Stimulated activated CD8-positive, alpha-beta memory T cell treated with anti-CD3 and anti-CD28 coated beads, Interleukin-2, amount 100 ng/mL, for 1 hour (primary cell): ENCODE results near the gene JAM3.

Experiments
- DNase-seq, 2 donors: peaks; one replicate each; pipeline ENCODE4 v3.0.0-alpha.2; 2020; ENCODE audit warnings: low read depth in 2 of 2

JAM3 gene

GRCh38 chr11:134145715-134146114 lies 76.8 kb downstream of the JAM3 start:
- DNase-seq: no peak

- DNase-seq: no peak
These were observed 77.7 kb downstream of the JAM3 start for GRCh38 chr11:134146598-134146997.

GRCh38 chr11:134149371-134149770 lies 80.5 kb downstream of the JAM3 start:
- DNase-seq: no peak

- no peak for DNase-seq
These were observed 81.5 kb downstream of the JAM3 start for GRCh38 chr11:134150195-134150903.

DNA sequence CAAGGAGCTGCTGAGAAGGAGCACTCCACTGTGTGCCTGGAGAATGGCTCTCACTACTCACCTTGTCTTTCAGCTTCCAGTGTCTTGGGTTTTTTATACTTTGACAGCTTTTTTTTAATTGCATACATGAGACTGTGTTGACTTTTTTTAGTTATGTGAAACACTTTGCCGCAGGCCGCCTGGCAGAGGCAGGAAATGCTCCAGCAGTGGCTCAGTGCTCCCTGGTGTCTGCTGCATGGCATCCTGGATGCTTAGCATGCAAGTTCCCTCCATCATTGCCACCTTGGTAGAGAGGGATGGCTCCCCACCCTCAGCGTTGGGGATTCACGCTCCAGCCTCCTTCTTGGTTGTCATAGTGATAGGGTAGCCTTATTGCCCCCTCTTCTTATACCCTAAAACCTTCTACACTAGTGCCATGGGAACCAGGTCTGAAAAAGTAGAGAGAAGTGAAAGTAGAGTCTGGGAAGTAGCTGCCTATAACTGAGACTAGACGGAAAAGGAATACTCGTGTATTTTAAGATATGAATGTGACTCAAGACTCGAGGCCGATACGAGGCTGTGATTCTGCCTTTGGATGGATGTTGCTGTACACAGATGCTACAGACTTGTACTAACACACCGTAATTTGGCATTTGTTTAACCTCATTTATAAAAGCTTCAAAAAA lies 82.3 kb downstream of the JAM3 start:
- DNase-seq: no peak

GRCh38 chr11:134152696-134153095 lies 83.8 kb downstream of the JAM3 start:
- DNase-seq: no peak

DNA sequence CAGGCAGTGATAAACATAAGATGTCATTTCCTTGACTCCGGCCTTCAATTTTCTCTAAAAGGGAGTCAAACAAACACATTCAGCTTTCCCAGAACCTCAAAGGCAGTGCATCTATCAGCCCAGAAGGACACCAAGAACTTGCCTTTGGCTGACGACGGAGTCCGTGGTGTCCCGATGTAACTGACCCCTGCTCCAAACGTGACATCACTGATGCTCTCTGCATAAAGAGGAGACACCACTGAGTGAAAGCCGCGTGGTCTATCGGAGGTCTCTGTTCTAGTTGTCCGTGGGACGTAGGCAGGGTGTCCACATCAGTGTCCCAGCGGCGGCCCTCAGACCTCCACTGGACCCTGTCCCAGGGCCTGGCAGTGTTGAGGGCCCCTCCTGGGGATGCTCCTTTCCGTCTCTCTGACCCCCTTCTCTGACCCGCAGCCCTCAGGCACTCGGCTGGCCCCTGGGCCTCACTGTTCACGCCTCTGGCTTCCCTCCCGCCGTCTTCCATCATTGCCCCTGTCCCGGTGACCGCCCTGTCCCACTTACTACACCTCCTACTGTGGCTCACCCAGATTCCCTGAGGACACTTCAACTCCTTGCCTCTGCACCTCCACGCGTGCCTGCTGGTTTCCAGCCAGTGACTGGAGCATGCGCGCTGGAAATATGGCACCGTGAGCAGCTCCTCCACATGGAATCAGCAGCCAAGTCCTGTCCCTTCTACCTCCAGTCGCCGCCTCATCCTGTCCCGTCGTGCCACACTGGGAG lies 84.5 kb downstream of the JAM3 start:
- DNase-seq: no peak

DNA sequence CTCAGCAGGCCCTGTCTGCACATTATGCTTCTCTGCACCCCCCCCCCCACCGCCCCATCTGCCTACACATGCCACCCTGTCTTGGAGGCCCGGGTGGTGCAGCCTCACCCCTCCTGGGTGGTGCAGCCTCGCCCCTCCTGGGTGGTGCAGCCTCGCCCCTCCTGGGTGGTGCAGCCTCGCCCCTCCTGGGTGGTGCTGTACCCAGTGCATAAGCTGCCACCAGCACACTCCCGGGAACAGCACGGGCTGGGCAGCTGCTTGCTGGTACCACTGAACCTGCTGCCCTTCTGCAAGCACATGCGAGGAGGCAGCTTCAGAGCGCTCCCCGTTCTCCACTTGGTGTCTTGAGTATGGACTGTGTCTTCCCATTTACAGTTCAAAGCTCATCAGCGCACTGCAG lies 85.6 kb downstream of the JAM3 start:
- no peak for DNase-seq

DNA sequence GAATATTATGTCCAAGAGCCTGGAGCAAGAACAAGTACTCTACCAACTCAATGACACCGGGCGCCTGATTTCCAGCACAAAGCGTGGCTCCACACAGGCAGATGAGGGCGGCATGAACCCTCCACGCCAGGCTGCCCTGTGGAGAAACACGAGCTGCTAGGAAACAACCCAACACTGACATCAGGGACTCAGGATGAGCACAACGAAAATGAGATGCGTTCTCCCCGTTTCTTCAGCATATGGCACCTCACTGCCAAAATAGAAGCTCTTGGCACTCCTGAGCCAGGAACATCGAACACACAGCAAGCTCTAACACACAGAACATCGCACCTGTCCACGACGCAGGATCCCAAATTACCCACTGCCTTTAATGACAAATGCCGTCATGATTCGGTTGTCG lies 86.6 kb downstream of the JAM3 start:
- no peak for DNase-seq

GRCh38 chr11:134155946-134156865 lies 87.3 kb downstream of the JAM3 start:
- no peak for DNase-seq

DNA sequence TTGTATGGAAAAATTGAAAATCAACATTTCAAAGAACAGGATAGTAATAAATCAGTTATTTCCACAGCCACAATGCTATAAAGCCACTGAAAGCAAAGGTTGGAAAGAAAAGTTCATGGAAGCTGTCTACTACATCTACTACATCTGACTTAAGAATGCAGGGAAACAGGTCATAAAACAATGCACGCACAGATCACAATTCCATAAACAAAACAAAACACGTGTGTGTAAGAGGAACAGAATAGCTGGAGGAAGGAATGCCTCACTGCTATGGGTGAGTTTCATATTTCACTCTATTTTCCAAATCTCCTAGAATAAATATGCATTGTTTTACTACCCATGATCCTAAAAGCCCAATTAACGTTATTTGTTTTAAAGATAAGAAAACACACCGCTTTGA lies 88.6 kb downstream of the JAM3 start:
- no peak for DNase-seq

DNA sequence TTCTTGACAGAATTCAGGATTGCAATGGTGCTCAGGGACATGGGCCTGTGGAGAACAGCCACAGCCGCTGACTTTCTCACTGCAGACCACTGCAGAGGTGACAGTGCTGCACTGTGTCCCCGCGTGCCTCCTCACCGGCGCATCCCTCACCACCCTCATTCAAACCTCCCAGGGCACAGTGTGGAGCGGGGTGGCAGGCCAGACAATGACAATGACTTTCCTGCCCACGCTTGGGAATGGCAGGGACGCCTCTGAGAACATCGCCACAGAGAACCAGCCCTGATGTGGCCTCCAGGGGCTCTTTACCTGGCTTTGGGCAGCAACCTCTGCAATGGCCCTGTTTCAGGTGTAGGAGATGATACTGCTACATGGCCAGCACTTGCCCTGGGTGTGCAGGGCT lies 89.2 kb downstream of the JAM3 start:
- DNase-seq: no peak

GRCh38 chr11:134159652-134160051 lies 90.8 kb downstream of the JAM3 start:
- no peak for DNase-seq

DNA sequence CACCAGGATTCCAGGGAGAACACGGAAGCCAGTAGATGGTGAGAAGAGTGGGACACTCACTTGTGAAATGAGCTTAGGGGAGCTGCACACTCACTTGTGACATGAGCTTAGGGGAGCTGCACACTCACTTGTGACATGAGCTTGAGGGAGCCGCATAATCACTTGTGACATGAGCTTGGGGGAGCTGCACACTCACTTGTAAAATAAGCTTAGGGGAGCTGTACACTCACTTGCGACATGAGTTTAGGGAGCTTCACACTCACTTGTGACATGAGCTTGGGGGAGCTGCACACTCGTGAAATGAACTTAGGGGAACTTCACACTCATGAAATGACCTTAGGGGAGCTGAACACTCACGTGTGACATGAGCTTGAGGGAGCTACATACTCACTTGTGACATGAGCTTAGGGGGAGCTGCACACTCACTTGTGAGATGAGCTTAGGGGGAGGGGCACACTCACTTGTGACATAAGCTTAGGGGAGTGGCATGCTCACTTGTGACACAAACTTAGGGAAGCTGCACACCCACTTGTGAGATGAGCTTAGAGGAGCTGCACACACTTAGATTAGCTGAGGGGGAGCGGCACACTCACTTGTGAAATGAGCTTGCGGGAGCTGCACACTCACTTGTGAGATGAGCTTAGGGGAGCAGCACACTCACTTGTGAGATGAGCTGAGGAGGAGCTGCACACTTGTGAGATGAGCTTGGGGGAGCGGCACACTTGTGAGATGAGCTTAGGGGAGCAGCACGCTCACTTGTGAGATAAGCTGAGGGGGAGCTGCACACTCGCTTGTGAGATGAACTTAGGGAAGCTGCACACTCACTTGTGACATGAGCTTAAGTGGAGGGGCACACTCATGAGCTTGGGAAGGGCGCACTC lies 95.9 kb downstream of the JAM3 start:
- DNase-seq: no peak

- no peak for DNase-seq
These were observed 101.5 kb downstream of the JAM3 start for GRCh38 chr11:134170177-134170918.

- DNase-seq: no peak
These were observed 102.0 kb downstream of the JAM3 start for GRCh38 chr11:134170919-134171281.

DNA sequence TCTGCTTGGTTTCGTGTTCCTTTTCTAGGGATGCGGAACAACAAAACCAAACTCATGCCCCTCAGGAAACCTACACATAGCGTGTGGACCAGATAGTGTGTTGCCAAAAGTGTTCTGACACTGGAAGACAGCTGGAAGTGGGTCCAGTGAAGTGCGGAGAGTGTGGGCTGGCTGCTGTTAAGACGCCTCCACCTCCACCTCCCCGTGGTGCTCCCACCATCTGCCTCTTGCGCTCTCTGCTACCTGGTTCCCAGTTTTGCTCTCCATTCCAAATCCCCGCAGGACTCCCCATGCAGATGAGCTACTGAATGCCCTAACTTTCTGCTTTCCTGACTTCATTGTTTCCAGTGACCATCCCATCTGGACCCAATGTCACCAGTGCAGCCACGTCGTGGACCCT lies 103.1 kb downstream of the JAM3 start:
- no peak for DNase-seq

DNA sequence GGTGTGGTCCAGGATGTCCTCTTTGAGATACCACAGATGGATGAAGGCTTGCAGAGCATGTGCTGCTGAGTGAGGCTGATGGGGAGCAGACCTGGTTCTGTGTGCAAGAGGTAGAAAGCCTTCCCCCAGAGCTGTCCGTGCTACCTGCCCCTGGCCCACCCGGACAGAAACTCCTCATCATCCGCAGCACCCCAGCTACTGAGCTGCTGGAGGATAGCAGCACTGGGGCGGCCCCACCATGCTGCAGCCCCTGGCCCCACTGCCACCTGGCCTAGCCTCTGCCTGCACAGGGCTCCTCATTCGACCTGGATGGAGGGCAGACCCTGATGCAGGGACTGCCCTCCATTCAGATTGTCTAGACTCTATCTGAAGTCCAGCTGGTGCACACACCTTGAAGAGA lies 104.4 kb downstream of the JAM3 start:
- no peak for DNase-seq

DNA sequence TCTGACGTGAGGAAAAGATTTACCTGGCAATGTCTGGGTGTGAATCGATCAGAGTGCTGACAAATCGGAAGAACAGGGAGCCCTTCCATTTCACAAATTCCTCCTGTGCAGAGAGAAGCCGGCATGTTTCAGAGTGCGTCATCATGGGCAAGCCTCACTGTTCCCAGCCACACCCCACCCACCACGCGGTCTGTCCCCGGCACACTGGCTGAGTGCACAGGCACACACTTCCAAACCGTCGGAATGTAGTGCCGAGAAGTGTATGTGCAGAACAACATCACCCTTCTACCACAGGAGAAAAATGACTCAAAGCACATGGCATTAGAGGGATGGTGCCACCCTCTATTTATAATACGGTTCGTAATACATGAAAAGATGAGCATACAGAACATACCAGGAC lies 107.4 kb downstream of the JAM3 start:
- no peak for DNase-seq

- no peak for DNase-seq
These were observed 109.3 kb downstream of the JAM3 start for GRCh38 chr11:134178032-134178674.
